GM12878 (cell line): ENCODE results near the gene PRKAG3. TPM values are rescaled to one million over a fixed set of nuclear protein-coding genes. Genes with fewer than 3 reads are reported as not detected.

Experiments
- ATAC-seq: fragments of 200-7000 bp; cut with Tn5 transposase; 3 replicates; pipeline ENCODE4 v1.9.1; 2020; ENCODE audit warnings: mild to moderate bottlenecking, moderate library complexity
- BruUV-seq: library from RNA; stranded (reverse); fragments of 400-500 nt; replicated peaks from 2 replicates; lab custom pipeline; 2021; lab: Mats Ljungman, UMichigan
- CTCF ChIA-PET: fragments of 300-600 bp; sonication (Branson Sonifier 250); formaldehyde crosslinking; extraction: SDS; loops from one replicate; lab custom pipeline; 2021; ENCODE audit warnings: inconsistent platforms; lab: Yijun Ruan, JAX
- POLR2A ChIA-PET: fragments of 350-600 bp; formaldehyde crosslinking; extraction: SDS; loops from one replicate; lab custom pipeline; 2021; ENCODE audit warnings: inconsistent platforms; lab: Charles Lee
- RAD21 ChIA-PET: fragments of 300-600 bp; sonication (Branson Sonifier 250); formaldehyde crosslinking; loops from one replicate; lab custom pipeline; 2023; ENCODE audit warnings: antibody characterized with exemption; ENCODE audit not compliant: unreplicated experiment; lab: Charles Lee
- SMC1A ChIA-PET: fragments of 300-600 bp; sonication (Branson Sonifier 250); formaldehyde crosslinking; loops from one replicate; lab custom pipeline; 2023; ENCODE audit not compliant: unreplicated experiment, uncharacterized antibody; lab: Charles Lee
- DNase-seq: peaks from one replicate; pipeline ENCODE4 v3.0.0-alpha.2; 2011; ENCODE audit warnings: low read depth, low spot score
- FAIRE-seq: peaks from 3 replicates; lab custom pipeline; 2011; peaks lifted over from hg19 to GRCh38; lab: Jason Lieb, UNC
- H2AFZ ChIP-seq: 2 replicates; pipeline ENCODE4 v1.6.0; 2011; ENCODE audit warnings: low read depth, low read length, control low read depth; ENCODE audit not compliant: control insufficient read depth
- H3K27ac ChIP-seq: 2 replicates; pipeline ENCODE4 v1.5.1; 2011; ENCODE audit warnings: control low read depth; ENCODE audit not compliant: control insufficient read depth, insufficient read depth
- H3K27me3 ChIP-seq, 2 experiments: replicated peaks in 1 of 2; 2 replicates each; pipeline versions ENCODE4 v1.6.0 to v1.6.1; 2011; ENCODE audit warnings: low read length in 1 of 2; ENCODE audit not compliant: control insufficient read depth in 2 of 2, insufficient read depth in 2 of 2
- H3K36me3 ChIP-seq, 2 experiments: 2 replicates each; pipeline ENCODE4 v1.5.1; 2011; ENCODE audit warnings: low read length in 1 of 2; ENCODE audit not compliant: control insufficient read depth in 2 of 2, insufficient read depth in 2 of 2
- H3K4me1 ChIP-seq: 2 replicates; pipeline ENCODE4 v1.6.1; 2011; ENCODE audit warnings: mild to moderate bottlenecking, low read length, moderate library complexity, mixed read lengths; ENCODE audit not compliant: control insufficient read depth, insufficient read depth
- H3K4me2 ChIP-seq: 2 replicates; pipeline ENCODE4 v1.6.0; 2011; ENCODE audit warnings: control low read depth; ENCODE audit not compliant: control insufficient read depth, insufficient read depth
- H3K4me3 ChIP-seq: fragments of 200-600 bp; sonication (generic); 2 replicates; pipeline ENCODE4 v1.5.1; 2016
- H3K79me2 ChIP-seq: 2 replicates; pipeline ENCODE4 v1.6.0; 2011; ENCODE audit warnings: low read length; ENCODE audit not compliant: control insufficient read depth, insufficient read depth
- H3K9ac ChIP-seq: 2 replicates; pipeline ENCODE4 v1.8.0; 2011; ENCODE audit warnings: low read length, control low read depth, mixed read lengths; ENCODE audit not compliant: control insufficient read depth, insufficient read depth
- H3K9me3 ChIP-seq: replicated peaks from 3 replicates; pipeline ENCODE4 v1.5.1; 2011; ENCODE audit warnings: mild to moderate bottlenecking, low read length; ENCODE audit not compliant: control insufficient read depth, insufficient read depth
- H4K20me1 ChIP-seq: 2 replicates; pipeline ENCODE4 v1.6.0; 2011; ENCODE audit not compliant: control insufficient read depth, insufficient read depth
- BCL11A ChIP-seq: IDR thresholded peaks from 2 replicates; pipeline ENCODE4 v1.6.1; 2011; ENCODE audit warnings: low read depth, low read length
- CBX3 ChIP-seq: fragments of 200-600 bp; sonication (generic); IDR thresholded peaks from 2 replicates; pipeline ENCODE4 v1.6.1; 2016; ENCODE audit warnings: low read depth, borderline replicate concordance
- JUND ChIP-seq: IDR thresholded peaks from 2 replicates; pipeline ENCODE4 v1.6.1; 2012; ENCODE audit warnings: low read depth, mild to moderate bottlenecking, low read length, improper control_type of control experiment, moderate library complexity
- MYB ChIP-seq: fragments of 150-350 bp; IDR thresholded peaks from 2 replicates; pipeline ENCODE4 v1.6.1; 2014; ENCODE audit warnings: mild to moderate bottlenecking, low read depth, low read length, borderline replicate concordance
- NFXL1 ChIP-seq: fragments of 450-650 bp; IDR thresholded peaks from 2 replicates; pipeline ENCODE4 v1.6.1; 2017; ENCODE audit warnings: antibody characterized with exemption, mild to moderate bottlenecking, borderline replicate concordance
- NFYB ChIP-seq: IDR thresholded peaks from 2 replicates; pipeline ENCODE4 v1.6.1; 2011; ENCODE audit warnings: low read depth, mild to moderate bottlenecking, low read length, improper control_type of control experiment, moderate library complexity; ENCODE audit not compliant: insufficient read depth
- NRF1 ChIP-seq: conservative IDR thresholded peaks from 2 replicates; pipeline ENCODE4 v1.6.1; 2011; ENCODE audit warnings: mild to moderate bottlenecking, low read depth, low read length, improper control_type of control experiment
- PML ChIP-seq: IDR thresholded peaks from 2 replicates; pipeline ENCODE4 v1.6.1; 2012; ENCODE audit warnings: low read length, inconsistent platforms
- POLR2AphosphoS5 ChIP-seq: IDR thresholded peaks from 2 replicates; pipeline ENCODE4 v1.6.1; 2011; ENCODE audit warnings: mild to moderate bottlenecking, low read length, inconsistent platforms
- RAD51 ChIP-seq: fragments of 450-650 bp; IDR thresholded peaks from 2 replicates; pipeline ENCODE4 v1.6.1; 2016; ENCODE audit warnings: moderate library complexity, mild to moderate bottlenecking, inconsistent platforms
- RFX5 ChIP-seq: IDR thresholded peaks from 2 replicates; pipeline ENCODE4 v1.6.1; 2011; ENCODE audit warnings: low read depth, low read length, improper control_type of control experiment
- SPI1 ChIP-seq: IDR thresholded peaks from 2 replicates; pipeline ENCODE4 v1.6.1; 2011; ENCODE audit warnings: low read depth, mild to moderate bottlenecking, low read length, moderate library complexity, borderline replicate concordance; ENCODE audit not compliant: insufficient read depth
- SREBF1 ChIP-seq: IDR thresholded peaks from 2 replicates; pipeline ENCODE4 v1.6.1; 2012; ENCODE audit warnings: mild to moderate bottlenecking, low read length
- TARDBP ChIP-seq: IDR thresholded peaks from 2 replicates; pipeline ENCODE4 v1.6.1; 2016; ENCODE audit warnings: borderline replicate concordance
- TCF3 ChIP-seq: IDR thresholded peaks from 2 replicates; pipeline ENCODE4 v1.6.1; 2012; ENCODE audit warnings: low read depth, mild to moderate bottlenecking, low read length, borderline replicate concordance; ENCODE audit not compliant: insufficient read depth
- TCF7 ChIP-seq: IDR thresholded peaks from 2 replicates; pipeline ENCODE4 v1.6.1; 2014; ENCODE audit warnings: antibody characterized with exemption, borderline replicate concordance
- ZNF207 ChIP-seq: fragments of 450-650 bp; IDR thresholded peaks from 2 replicates; pipeline ENCODE4 v1.6.1; 2014; ENCODE audit warnings: antibody characterized with exemption, mild to moderate bottlenecking, borderline replicate concordance
- WGBS: methylation state at CpG from one replicate; pipeline ENCODE4 v1.1.6; 2016; ENCODE audit warnings: low lambda C conversion rate; ENCODE audit not compliant: insufficient replicate concordance, insufficient coverage; ENCODE audit errors: missing lambda C conversion rate; 5-methylcytosine and 5-hydroxymethylcytosine counted together
- in situ Hi-C: fragments of 300-500 bp; cut with MboI; formaldehyde crosslinking; loops from 9 replicates; pipeline ENCODE4 v1.14.3; 2018; ENCODE audit warnings: mixed read lengths
- intact Hi-C: fragments of 100-400 bp; cut with micrococcal nuclease; formaldehyde crosslinking; loops from one replicate; pipeline ENCODE4 v1.14.2; 2022; ENCODE audit not compliant: unreplicated experiment
- polyA plus RNA-seq, 11 experiments: library from polyadenylated mRNA; depleted of rRNA in 4 of 11; unstranded in 6 of 11; stranded (reverse) in 5 of 11; fragments of >200 nt; fragmentation: Nextera tagmentation in 4 of 11; fragmentation: Illumina TruSeq in 1 of 11; extraction: Ambion mirVana in 4 of 11; extraction: Trizol in 1 of 11; gene quantifications; 1 replicate in 1 of 11; 2 replicates in 10 of 11; pipeline versions ENCODE4 v1.2.1 to v1.2.3, GENCODE V29; 2011 to 2016; ENCODE audit warnings: inconsistent platforms in 2 of 11, missing spikeins in 2 of 11, low read depth in 1 of 11
- total RNA-seq, 4 experiments: library from RNA; depleted of rRNA in 3 of 4; stranded (reverse); fragments of >200 nt in 3 of 4; fragmentation: Illumina TruSeq in 1 of 4; extraction: Trizol in 1 of 4; gene quantifications; 2 replicates each; pipeline versions ENCODE4 v1.2.1 to v1.2.3, GENCODE V29; 2013 to 2021

The PRKAG3 gene
- total and polyA plus RNA-seq, 10 of the 15 experiments (the other 5 are each of a cell fraction or from before 2014, with no cell fraction given), result 0.04 to 0.12 (median 0.06) TPM; not detected in 7

- no peaks in the 10 kb centered on the region; a peak in 2 of 4 replicates for H3K27me3 ChIP-seq
- DNase-seq (no peak), FAIRE-seq (no peak), ATAC-seq (no peak)
- no peak overlapping the region for H3K4me3 ChIP-seq
- TF ChIP-seq NFYB (no peak), TARDBP (no peak), RAD51 (no peak), NRF1 (no peak), RFX5 (no peak), JUND (no peak), SPI1 (no peak), POLR2AphosphoS5 (no peak)
- H3K9me3 ChIP-seq, result no peaks in the 10 kb centered on the region
- H3K36me3 ChIP-seq, result no peaks in the 10 kb centered on the region
- no peak overlapping the region for H3K27ac ChIP-seq
- no peak overlapping the region for H2AFZ ChIP-seq
- H4K20me1 ChIP-seq, result no peaks in the 10 kb centered on the region
- WGBS, result 56% methylated on average over 7 of the region's 7 CpGs
- H3K4me2 ChIP-seq, result no peak overlapping the region
- RAD21 ChIA-PET, result no interaction called here
- no TSS peak for BruUV-seq
- CTCF ChIA-PET, result no interaction called here
- no peaks in the 10 kb centered on the region for H3K79me2 ChIP-seq
- SMC1A ChIA-PET, result no interaction called here
- intact Hi-C loops (no loop called here), in situ Hi-C loops (no loop called here)
- H3K4me1 ChIP-seq, result no peaks in the 10 kb centered on the region
- H3K9ac ChIP-seq, result no peak overlapping the region
- POLR2A ChIA-PET, result no interaction called here
These were observed 12.5 kb downstream of the PRKAG3 start for GRCh38 chr2:218819093-218819492.

DNA sequence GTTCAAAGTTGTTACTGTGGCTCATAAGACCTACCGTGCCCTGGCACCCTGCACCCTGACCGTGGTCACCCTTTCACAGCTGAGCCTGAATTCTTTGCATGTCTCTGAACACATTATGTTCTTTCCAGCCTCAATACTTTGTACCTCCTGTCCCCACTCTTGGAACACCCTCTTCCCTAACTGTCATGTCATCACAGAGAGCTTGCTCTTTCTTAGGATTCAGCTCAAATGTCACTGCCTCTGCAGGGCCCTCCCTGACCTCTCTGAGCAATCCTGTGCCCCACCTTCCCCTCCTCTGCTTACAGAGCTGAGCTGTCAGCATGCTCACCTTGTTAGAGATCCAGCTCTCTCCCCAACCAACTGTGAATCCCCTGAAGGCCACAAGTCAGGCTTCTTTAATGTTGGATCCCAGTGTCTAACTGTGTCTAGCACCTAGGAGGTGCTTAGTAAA lies 15.0 kb downstream of the PRKAG3 start:
- Histone ChIP-seq H3K27ac (no peak overlapping the region), H3K9ac (no peak overlapping the region), H2AFZ (no peak overlapping the region), H3K4me2 (no peak overlapping the region), H3K79me2 (no peaks in the 10 kb centered on the region), H3K36me3 (no peaks in the 10 kb centered on the region), H3K27me3 (no peaks in the 10 kb centered on the region; a peak in 1 of 4 replicates), H3K9me3 (no peaks in the 10 kb centered on the region), H3K4me1 (no peaks in the 10 kb centered on the region), H4K20me1 (no peaks in the 10 kb centered on the region), H3K4me3 (no peak overlapping the region)
- in situ Hi-C loops (no loop called here), intact Hi-C loops (no loop called here)
- DNase-seq, result no peak
- CTCF ChIA-PET, result no interaction called here
- POLR2A ChIA-PET, result no interaction called here
- RAD21 ChIA-PET, result interaction anchor here (0.9 kb wide), 1 partner anchor 58 kb away, joined by 3 read pairs; no protein-coding TSS in a partner anchor
- SMC1A ChIA-PET, result no interaction called here
- no peak for FAIRE-seq
- BruUV-seq, result no TSS peak
- 17% methylated on average over 2 of the region's 2 CpGs for WGBS
- ATAC-seq, result no peak
- TF ChIP-seq TCF7 (no peak), SREBF1 (no peak), ZNF207 (no peak), MYB (no peak), NFXL1 (no peak), PML (no peak), CBX3 (no peak), BCL11A (no peak), TCF3 (no peak)
